Body of pancreas (tissue), 4 donors: Measurements from ENCODE around the gene SULT1C2.

ENCODE experiments used
- CTCF ChIP-seq, 7 experiments: fragments of 450-650 bp in 4 of 7; fragments of 200-600 bp in 3 of 7; sonication (generic) in 3 of 7; IDR thresholded peaks; one replicate each; pipeline ENCODE4 v1.5.1; 2016 to 2019; ENCODE audit warnings: antibody characterized with exemption in 7 of 7
- POLR2A ChIP-seq, 3 donors: fragments of 450-650 bp; IDR thresholded peaks; one replicate each; pipeline ENCODE4 v1.6.1; 2016; ENCODE audit warnings: antibody characterized with exemption in 3 of 3, mild to moderate bottlenecking in 2 of 3

GRCh38 chr2:108271691-108272253 lies 16.9 kb upstream of the SULT1C2 start:
- TF ChIP-seq CTCF (IDR thresholded peaks at IDR 0.05) (no peak), POLR2A (IDR thresholded peaks at IDR 0.05) (no peak)
